HL-60 (cell line): ENCODE results near the gene MYLK4.

Experiments
- DNase-seq, 2 experiments: peaks; one replicate each; pipeline ENCODE4 v3.0.0-alpha.2; 2010 to 2020; ENCODE audit warnings: low read depth in 1 of 2, low spot score in 1 of 2
- H3K27ac ChIP-seq: fragments of 250-450 bp; sonication (Bioruptor Pico); replicated peaks from 2 replicates; pipeline ENCODE4 v1.5.1; 2020; ENCODE audit warnings: mild to moderate bottlenecking, moderate library complexity
- H3K27me3 ChIP-seq: fragments of 250-450 bp; sonication (Bioruptor Pico); 2 replicates; pipeline ENCODE4 v1.5.1; 2021; ENCODE audit warnings: mild to moderate bottlenecking, moderate library complexity; ENCODE audit not compliant: insufficient read depth, poor library complexity, severe bottlenecking
- H3K4me3 ChIP-seq: replicated peaks from 2 replicates; pipeline ENCODE4 v1.5.1; 2011; ENCODE audit warnings: mild to moderate bottlenecking, control low read depth, low read length; ENCODE audit not compliant: insufficient read depth
- GABPA ChIP-seq: IDR thresholded peaks from 2 replicates; pipeline ENCODE4 v1.6.1; 2012; ENCODE audit warnings: low read depth
- POLR2AphosphoS5 ChIP-seq: IDR thresholded peaks from 2 replicates; pipeline ENCODE4 v1.6.1; 2012; ENCODE audit warnings: low read depth
- SPI1 ChIP-seq: IDR thresholded peaks from 2 replicates; pipeline ENCODE4 v1.6.1; 2012; ENCODE audit warnings: low read depth, mild to moderate bottlenecking, borderline replicate concordance
- TF ChIP-seq, protein P1 (sequence below): IDR thresholded peaks from one replicate; pipeline ENCODE4 v1.5.1; 2011; ENCODE audit warnings: low read length, control low read depth, inconsistent platforms; ENCODE audit not compliant: insufficient read depth
- TF ChIP-seq, protein P2 (sequence below): IDR thresholded peaks from 2 replicates; pipeline ENCODE4 v1.6.1; 2012; ENCODE audit warnings: low read depth; ENCODE audit not compliant: insufficient replicate concordance

MYLK4 gene

DNA sequence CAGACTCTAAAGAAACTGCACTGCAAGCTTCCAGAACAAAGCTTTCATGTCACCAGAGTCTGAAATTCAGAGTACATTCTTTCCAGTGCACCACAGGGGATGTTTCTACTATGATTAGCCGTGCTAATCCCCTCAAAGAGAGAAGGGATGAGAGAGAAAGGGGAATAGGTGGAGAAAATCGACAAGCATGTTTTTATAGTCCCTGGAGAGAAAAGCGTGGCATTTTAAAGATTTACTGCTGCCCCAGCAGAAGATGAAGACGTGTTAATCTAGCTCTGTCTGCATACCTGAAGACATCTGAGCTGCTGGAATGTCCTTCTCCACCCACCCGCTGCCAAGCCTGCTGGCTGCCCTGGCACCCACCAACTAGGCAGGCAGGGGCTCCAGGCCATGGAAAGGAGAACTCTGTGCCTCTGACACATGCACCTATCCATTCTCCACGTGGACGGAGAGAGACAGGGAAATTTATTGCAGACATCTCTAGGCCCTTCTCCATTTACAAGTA is 4.1 kb downstream of the MYLK4 start:
- no peak for DNase-seq
- Histone ChIP-seq H3K27me3 (no peaks in the 10 kb centered on the region), H3K27ac (no peak overlapping the region), H3K4me3 (no peak overlapping the region)
- TF ChIP-seq, protein P1, sequence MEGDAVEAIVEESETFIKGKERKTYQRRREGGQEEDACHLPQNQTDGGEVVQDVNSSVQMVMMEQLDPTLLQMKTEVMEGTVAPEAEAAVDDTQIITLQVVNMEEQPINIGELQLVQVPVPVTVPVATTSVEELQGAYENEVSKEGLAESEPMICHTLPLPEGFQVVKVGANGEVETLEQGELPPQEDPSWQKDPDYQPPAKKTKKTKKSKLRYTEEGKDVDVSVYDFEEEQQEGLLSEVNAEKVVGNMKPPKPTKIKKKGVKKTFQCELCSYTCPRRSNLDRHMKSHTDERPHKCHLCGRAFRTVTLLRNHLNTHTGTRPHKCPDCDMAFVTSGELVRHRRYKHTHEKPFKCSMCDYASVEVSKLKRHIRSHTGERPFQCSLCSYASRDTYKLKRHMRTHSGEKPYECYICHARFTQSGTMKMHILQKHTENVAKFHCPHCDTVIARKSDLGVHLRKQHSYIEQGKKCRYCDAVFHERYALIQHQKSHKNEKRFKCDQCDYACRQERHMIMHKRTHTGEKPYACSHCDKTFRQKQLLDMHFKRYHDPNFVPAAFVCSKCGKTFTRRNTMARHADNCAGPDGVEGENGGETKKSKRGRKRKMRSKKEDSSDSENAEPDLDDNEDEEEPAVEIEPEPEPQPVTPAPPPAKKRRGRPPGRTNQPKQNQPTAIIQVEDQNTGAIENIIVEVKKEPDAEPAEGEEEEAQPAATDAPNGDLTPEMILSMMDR = no peak
- no peak for TF ChIP-seq POLR2AphosphoS5
- TF ChIP-seq GABPA = no peak
- TF ChIP-seq SPI1 = no peak
- TF ChIP-seq, protein P2, sequence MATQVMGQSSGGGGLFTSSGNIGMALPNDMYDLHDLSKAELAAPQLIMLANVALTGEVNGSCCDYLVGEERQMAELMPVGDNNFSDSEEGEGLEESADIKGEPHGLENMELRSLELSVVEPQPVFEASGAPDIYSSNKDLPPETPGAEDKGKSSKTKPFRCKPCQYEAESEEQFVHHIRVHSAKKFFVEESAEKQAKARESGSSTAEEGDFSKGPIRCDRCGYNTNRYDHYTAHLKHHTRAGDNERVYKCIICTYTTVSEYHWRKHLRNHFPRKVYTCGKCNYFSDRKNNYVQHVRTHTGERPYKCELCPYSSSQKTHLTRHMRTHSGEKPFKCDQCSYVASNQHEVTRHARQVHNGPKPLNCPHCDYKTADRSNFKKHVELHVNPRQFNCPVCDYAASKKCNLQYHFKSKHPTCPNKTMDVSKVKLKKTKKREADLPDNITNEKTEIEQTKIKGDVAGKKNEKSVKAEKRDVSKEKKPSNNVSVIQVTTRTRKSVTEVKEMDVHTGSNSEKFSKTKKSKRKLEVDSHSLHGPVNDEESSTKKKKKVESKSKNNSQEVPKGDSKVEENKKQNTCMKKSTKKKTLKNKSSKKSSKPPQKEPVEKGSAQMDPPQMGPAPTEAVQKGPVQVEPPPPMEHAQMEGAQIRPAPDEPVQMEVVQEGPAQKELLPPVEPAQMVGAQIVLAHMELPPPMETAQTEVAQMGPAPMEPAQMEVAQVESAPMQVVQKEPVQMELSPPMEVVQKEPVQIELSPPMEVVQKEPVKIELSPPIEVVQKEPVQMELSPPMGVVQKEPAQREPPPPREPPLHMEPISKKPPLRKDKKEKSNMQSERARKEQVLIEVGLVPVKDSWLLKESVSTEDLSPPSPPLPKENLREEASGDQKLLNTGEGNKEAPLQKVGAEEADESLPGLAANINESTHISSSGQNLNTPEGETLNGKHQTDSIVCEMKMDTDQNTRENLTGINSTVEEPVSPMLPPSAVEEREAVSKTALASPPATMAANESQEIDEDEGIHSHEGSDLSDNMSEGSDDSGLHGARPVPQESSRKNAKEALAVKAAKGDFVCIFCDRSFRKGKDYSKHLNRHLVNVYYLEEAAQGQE = no peak

DNA sequence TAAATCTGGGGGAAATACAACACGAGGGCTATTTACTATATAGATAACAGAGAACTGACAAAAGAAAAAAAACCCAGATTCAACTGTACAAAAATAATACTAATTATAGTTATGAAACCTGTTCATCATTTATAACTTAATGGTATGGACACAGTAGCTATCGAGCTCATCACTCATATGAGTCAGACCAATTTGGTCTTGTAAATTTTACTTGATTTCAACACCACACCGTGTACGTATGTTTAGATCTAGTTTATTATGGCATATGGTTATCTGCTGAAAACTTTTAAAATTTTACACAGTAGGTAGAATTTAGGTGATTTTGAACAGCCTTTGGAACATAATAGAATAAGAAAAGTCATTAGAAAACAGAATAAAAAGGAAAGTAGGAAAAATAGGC is 5.5 kb downstream of the MYLK4 start:
- Histone ChIP-seq H3K27ac (no peak overlapping the region), H3K4me3 (no peak overlapping the region), H3K27me3 (no peaks in the 10 kb centered on the region)
- TF ChIP-seq SPI1 (no peak), POLR2AphosphoS5 (no peak), GABPA (no peak)
- TF ChIP-seq, protein P2 = no peak
- TF ChIP-seq, protein P1 = no peak
- DNase-seq = no peak

DNA sequence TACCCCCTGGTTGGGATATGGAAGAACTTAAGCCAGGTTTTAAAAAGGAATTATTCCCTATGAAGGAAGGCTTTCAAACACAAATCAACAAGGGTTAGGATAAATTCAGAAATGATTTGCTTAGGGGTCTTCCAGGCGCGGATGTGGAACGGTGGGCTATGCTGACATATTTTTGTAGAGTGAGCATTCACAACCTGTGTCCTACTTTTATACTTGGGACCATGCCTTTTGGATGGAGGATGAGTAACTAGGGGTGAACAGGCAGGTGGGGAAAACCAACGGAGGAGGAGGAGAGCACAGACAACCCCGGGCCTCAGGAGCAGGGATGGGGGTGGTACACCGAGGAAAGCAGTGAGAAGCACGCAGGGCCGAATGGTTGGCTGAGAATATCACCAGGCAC is 5.9 kb downstream of the MYLK4 start:
- H3K27ac ChIP-seq = no peak overlapping the region
- DNase-seq = no peak
- no peak for TF ChIP-seq GABPA
- H3K4me3 ChIP-seq = no peak overlapping the region
- no peaks in the 10 kb centered on the region for H3K27me3 ChIP-seq

DNA sequence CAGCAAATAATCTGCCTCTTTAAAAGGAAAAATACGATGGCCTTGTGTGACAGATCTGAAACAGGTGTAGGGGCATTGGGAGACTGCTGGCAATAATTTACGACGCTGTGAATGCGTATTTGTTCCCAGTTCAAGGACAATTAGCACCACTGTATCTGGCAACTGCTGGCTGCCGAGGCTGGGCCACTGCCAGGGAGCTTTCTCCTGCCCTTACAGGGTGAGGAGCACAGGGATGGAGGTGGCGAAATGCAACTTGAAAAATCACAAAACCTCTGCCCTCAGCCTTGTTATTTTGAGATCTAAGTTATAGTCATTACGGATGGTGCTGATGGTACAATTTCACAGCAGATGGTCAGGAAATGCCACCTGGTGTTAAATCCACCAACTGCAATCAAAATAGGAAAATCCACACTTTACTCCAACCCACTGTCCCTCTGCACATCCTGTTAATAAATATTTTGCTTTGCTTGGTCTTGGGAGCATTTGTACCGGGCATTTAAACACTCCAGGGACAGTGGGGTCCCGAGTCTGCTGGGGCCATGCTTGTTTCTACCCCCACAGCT is 6.4 kb downstream of the MYLK4 start:
- DNase-seq = no peak

More for the DNA sequence above, 6.4 kb downstream of the MYLK4 start:
- TF ChIP-seq, protein P1 = peak; percentile 2
- TF ChIP-seq GABPA = no peak
- TF ChIP-seq POLR2AphosphoS5 = no peak
- no peak overlapping the region for H3K27ac ChIP-seq
- no peak overlapping the region for H3K4me3 ChIP-seq
- H3K27me3 ChIP-seq = no peaks in the 10 kb centered on the region
